ENCODE measurements around the gene SLC2A9.

SLC2A9 gene

DNA sequence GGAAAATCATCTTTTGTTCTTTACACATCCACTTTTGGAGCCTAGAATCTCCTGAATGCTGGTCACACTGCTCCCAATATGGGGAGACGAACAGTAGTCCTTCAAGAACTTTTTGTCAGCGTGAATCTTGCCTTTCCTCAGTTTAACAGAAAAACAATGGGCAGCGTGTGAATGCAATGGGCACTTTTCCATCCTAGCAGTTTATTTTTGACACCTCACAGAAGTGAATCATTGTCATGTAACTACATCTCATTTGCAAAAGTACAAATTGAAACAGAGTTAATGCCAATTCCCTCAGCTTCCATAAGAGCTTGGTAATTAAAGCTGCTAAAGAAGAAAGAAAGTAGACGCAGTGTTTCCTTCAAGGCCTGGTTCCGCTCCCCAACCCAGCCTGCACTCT, 154.4 kb downstream of the SLC2A9 start:
- DNase-seq (ENCODE audit: insufficient read length, low spot score): no peak
- no peak for FAIRE-seq
- TF ChIP-seq, protein P1, sequence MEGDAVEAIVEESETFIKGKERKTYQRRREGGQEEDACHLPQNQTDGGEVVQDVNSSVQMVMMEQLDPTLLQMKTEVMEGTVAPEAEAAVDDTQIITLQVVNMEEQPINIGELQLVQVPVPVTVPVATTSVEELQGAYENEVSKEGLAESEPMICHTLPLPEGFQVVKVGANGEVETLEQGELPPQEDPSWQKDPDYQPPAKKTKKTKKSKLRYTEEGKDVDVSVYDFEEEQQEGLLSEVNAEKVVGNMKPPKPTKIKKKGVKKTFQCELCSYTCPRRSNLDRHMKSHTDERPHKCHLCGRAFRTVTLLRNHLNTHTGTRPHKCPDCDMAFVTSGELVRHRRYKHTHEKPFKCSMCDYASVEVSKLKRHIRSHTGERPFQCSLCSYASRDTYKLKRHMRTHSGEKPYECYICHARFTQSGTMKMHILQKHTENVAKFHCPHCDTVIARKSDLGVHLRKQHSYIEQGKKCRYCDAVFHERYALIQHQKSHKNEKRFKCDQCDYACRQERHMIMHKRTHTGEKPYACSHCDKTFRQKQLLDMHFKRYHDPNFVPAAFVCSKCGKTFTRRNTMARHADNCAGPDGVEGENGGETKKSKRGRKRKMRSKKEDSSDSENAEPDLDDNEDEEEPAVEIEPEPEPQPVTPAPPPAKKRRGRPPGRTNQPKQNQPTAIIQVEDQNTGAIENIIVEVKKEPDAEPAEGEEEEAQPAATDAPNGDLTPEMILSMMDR (IDR thresholded peaks at IDR 0.05; ENCODE audit: insufficient read depth, missing control alignments): no peak

DNA sequence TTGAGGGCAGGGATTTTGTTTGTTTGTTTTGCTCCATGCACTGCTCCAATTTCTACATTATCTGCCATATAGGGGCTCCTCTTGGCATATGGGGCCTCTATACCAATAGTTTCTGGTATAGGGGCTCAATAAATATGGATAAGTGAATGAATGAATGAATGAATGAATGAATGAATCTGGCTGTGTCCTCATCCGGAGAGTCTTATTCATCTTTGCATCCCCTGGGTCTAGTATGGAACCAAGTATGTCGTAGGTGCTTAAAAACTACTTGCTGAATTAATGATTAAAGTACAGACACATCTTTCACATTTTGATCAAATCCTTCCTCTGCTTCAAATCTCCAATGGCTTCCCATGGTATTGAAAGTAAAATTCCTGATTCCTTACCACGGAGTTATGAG, 159.7 kb downstream of the SLC2A9 start:
- DNase-seq (ENCODE audit: insufficient read length, low spot score) (no peak), FAIRE-seq (no peak)
- TF ChIP-seq, protein P1 (IDR thresholded peaks at IDR 0.05; ENCODE audit: insufficient read depth, missing control alignments): no peak

DNA sequence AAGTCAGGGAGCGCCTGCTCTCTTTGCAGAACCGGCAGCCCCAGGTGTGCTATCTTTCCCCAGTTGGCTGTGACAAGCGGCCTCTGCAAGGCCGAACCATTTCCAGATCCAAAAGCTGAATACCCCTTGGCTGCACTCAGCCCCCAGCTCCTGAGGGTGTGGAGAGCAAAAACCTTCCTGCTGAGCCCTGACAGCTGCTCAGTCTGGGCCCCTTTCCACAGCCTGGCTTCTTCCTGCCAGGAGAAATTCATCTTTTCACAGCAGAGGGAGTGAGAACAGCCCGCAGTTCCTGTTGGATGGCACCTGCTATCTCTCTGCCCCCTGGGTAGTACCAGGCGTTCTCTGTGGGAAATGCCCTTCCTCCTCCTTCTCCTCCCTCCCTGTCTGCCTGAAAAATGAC, 161.5 kb downstream of the SLC2A9 start:
- TF ChIP-seq, protein P1 (IDR thresholded peaks at IDR 0.05; ENCODE audit: insufficient read depth, missing control alignments): no peak
- FAIRE-seq (no peak), DNase-seq (ENCODE audit: insufficient read length, low spot score) (no peak)

DNA sequence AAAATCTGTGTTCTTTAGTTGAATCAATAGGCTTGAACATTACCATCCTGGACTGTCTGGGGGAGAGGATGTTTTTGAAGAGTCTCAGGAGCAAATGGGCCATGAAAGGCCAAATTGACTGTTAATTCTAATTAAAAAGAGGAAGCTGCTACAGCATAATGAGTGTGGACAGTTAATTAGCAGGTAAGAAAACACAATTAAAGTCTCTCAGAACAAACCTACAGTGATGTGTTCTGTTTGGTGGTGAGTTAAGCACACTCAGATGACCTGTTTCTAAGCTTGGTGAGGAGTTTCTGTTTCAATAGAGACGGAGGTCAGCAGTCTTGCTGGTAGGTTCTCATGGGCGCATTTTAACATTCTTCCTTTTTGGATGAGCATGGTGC, 171.8 kb downstream of the SLC2A9 start:
- FAIRE-seq: no peak
- TF ChIP-seq, protein P1 (IDR thresholded peaks at IDR 0.05; ENCODE audit: insufficient read depth, missing control alignments): no peak
- DNase-seq (ENCODE audit: insufficient read length, low spot score): no peak

DNA sequence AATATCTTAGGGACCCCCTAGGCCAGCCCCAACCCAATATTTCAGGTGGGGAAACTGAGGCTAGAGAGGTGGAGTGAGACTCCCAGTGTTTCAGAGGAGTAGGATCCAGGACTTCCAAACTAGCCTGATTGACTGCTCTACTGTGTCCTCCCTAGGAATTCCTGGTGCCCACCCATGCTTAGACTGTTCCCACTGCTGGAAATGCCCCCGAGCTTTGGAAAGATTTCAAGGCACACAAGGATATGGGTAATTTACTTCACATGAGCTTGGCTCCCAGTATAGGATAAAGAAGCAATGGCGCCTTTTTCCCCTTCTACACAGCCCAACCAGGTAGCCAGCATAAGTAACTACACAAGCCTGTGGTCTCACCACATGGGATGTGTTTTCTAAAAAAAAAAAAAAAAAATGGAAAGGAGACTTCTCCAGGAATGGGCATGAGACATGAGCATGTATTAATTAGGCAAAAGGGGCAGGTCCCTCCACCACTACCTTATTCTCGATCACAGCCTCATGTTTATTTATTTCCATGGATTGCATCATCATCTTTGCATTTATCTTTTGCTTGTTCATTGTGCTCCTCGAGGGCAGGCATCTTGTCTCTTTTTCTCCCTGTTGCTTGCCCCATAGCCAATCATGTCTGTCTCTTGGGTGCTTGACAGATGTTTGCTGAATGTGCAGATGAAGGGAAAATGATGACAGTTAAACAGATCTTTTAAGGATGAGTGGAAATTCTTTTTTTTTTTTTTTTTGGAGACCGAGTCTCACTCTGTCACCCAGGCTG, 173.1 kb downstream of the SLC2A9 start:
- TF ChIP-seq, protein P1 (IDR thresholded peaks at IDR 0.05; ENCODE audit: insufficient read depth, missing control alignments): no peak
- DNase-seq (ENCODE audit: insufficient read length, low spot score) (no peak), FAIRE-seq (no peak)

DNA sequence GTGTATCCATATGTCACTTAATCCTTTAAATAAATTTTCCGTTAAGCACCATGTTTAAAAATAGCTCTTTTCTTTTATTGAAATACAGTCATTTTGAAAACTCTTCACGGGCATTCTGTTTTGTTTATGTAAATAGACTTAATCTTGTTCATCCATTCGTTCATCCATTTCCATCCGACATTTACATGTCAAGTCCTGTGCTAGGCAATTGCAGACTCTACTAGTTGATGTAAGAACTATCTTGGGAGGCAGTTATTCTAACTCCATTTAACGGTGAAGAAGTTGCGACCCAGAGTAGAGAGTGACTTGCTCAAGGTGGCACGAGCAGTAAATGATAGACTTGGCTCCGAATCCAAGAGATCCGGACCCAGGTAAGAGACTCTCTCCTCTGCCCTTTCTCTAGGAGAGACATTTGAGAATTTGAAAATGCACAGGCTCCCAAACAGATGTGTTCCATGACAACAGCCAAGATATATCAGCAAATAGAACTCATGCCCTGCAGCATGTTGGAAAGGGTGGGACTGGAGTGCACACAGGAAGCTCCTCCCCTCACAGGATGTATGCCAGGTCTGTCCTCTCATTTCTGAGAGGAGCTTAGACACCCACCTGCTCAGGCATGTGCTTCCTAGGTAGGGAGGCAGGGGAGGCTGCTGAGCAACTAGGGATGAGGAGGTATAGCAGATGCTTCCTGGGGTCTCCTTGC, 175.4 kb downstream of the SLC2A9 start:
- TF ChIP-seq, protein P1 (IDR thresholded peaks at IDR 0.05; ENCODE audit: insufficient read depth, missing control alignments): no peak
- no peak for DNase-seq (ENCODE audit: insufficient read length, low spot score)
- FAIRE-seq: no peak

DNA sequence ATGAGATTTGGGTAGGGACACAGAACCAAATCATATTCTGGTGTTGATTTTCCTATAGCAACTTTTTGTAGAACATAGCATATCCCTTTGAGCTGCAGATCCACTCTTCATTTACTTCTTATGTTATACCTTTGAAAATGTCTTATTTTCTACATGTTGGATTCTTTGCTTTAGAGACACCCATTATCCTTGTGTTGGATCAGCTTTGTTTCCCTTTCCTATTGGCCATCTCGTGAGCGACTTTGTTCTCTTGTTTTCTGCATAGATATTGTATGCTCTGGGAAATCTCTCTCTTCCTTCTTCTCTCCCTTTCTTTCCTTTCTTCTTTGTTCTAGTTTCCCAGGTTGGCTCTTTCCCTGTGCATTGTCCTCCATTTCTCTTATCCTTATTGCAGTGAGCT, 180.2 kb downstream of the SLC2A9 start:
- FAIRE-seq (no peak), DNase-seq (ENCODE audit: insufficient read length, low spot score) (no peak)
- TF ChIP-seq, protein P1 (IDR thresholded peaks at IDR 0.05; ENCODE audit: insufficient read depth, missing control alignments): no peak
